ENCODE measurements around the gene PNP. TPM values are rescaled to one million over a fixed set of nuclear protein-coding genes. Genes with fewer than 3 reads are reported as not detected.
A peak's percentile ranks its signal among the peaks of the same experiment; 100 is the strongest.

Gene PNP
- total RNA-seq (12.5 TPM), polyA plus RNA-seq (25.9 TPM)

DNA sequence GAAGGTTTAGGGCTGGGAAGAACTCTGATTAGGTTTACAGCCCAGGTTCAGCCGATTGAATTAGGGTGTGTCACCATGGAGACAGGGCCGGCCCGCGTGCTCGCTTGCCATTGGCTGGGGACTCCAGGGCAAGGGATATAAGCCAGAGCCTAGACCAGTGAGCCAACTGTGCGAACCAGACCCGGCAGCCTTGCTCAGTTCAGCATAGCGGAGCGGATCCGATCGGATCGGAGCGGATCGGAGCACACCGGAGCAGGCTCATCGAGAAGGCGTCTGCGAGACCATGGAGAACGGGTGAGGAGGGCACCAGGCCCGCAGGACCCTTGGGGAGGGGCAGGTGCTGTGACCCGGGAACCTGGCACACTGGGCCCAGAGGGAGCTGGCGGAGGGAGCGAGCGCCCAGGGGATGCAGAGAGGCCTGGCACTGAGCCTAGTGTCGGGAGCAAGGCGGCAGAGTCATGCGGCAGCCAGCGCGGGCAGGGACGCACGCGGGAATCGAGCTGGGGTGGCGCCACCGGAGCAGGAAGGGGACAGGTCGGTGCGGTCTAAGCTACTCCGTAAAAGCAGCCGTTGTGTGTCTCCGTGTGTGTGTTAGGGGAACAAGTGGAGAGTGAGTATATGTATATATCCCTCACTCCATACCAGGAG lies at the start of gene PNP:
Gene PNP, plus strand, starts transcription at position 165 of the 648 bp plus-strand sequence. Its CDS starts 119 bp downstream, at position 284.
- WGBS = under 1% methylated on average over 40 of the region's 40 CpGs
- Histone ChIP-seq H3K4me3 (ENCODE audit: low read depth, low read length) (peak within 1 kb of the TSS; percentile 63), H3K27ac (ENCODE audit: low read depth) (peak within 1 kb of the TSS; percentile 70), H3K36me3 (ENCODE audit: insufficient read depth) (no peaks in the 10 kb centered on the region), H3K4me1 (ENCODE audit: insufficient read depth) (no peaks in the 10 kb centered on the region)
- DNase-seq (ENCODE audit: extremely low spot score) = peak; percentile 70

DNA sequence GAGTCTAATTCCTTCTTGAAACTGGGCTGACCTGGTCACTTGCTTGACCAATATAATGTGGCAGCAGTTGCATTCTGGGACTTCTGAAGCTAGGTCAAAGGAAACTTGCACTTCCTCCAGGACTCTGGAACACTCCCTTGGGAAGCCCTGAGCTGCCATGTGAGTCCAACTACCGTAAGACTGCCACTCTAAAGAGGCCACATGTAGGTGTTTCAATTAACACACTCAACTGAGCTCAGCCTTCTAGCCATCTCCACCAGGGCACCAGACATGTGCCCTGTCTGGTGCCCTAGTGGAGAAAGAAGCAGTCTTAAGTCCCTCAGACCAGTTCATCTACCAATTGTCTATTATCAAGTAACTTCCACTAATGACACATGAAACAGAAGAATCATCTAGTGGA lies 49.8 kb upstream of the PNP start:
- DNase-seq (ENCODE audit: extremely low spot score) = no peak
- Histone ChIP-seq H3K4me3 (ENCODE audit: low read depth, low read length) (no peak overlapping the region), H3K36me3 (ENCODE audit: insufficient read depth) (no peaks in the 10 kb centered on the region), H3K4me1 (ENCODE audit: insufficient read depth) (no peaks in the 10 kb centered on the region), H3K27ac (ENCODE audit: low read depth) (no peak overlapping the region)
- 69% methylated on average over 1 of the region's 1 CpG for WGBS

DNA sequence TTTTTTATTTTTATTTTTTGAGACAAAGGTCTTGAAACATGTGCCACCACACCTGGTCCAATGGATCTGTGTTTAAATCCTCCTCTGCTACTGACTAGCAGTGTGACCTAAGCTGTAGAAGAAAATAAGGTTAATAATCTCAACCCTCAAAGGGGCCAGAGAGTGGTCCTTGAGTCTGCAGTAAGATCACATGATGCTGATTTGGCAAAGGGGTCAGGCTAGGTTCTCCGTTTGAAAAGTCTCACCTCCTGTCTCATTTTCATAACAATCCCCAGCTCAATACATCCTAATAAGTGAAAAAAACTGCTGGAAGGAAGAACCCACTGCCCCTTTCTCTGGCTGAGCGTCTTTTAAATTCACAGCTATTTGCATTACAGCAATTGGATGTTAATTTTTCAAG lies 47.9 kb upstream of the PNP start:
- no peak overlapping the region for H3K27ac ChIP-seq (ENCODE audit: low read depth)
- H3K4me1 ChIP-seq (ENCODE audit: insufficient read depth) = no peaks in the 10 kb centered on the region
- WGBS = 31% methylated on average over 2 of the region's 2 CpGs
- no peaks in the 10 kb centered on the region for H3K36me3 ChIP-seq (ENCODE audit: insufficient read depth)
- DNase-seq (ENCODE audit: extremely low spot score) = no peak
- H3K4me3 ChIP-seq (ENCODE audit: low read depth, low read length) = no peak overlapping the region

DNA sequence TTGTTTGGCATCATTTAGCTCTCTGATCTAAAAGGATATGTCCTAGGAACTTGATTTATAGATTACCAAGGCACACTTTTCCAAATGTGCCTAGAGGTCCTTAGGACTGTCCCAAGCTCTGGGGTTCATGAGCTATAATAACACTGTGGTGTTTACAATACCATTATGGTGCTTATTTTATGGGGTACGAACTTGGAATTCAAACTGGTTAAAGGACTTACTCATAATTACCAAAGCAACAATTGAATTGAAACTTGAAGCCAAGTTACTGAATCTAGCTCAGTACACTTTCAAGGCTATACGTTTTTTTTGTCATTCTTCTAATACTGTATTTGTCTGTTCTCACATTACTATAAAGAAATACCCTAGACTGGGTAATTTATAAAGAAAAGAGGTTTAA lies 46.3 kb upstream of the PNP start:
- no peak for DNase-seq (ENCODE audit: extremely low spot score)

DNA sequence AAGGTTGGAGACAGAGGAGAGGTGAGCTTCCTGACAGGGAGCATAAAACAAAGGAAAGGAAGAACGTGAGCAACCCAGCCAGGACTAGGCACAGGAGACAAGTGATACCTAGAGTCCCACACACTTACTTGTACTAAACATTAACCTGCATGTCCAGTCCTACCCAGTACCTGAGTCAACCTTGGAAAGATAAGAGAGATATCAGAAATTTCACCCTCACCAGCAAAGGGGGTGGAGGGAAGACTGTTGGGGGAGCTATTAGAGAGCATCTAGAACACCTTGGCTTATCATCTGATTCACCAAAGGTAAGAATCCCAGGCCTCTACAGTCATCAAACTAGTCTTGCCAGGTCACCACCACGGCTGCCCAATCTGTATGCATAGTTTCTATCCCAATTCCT lies 44.4 kb upstream of the PNP start:
- Histone ChIP-seq H3K4me3 (ENCODE audit: low read depth, low read length) (no peak overlapping the region), H3K36me3 (ENCODE audit: insufficient read depth) (no peaks in the 10 kb centered on the region), H3K27ac (ENCODE audit: low read depth) (no peak overlapping the region), H3K4me1 (ENCODE audit: insufficient read depth) (no peaks in the 10 kb centered on the region)
- 44% methylated on average over 2 of the region's 2 CpGs for WGBS
- DNase-seq (ENCODE audit: extremely low spot score) = no peak

More for the DNA sequence above, 46.3 kb upstream of the PNP start:
- Histone ChIP-seq H3K4me1 (ENCODE audit: insufficient read depth) (no peaks in the 10 kb centered on the region), H3K36me3 (ENCODE audit: insufficient read depth) (no peaks in the 10 kb centered on the region), H3K27ac (ENCODE audit: low read depth) (no peak overlapping the region), H3K4me3 (ENCODE audit: low read depth, low read length) (no peak overlapping the region)
- WGBS = 48% methylated on average over 2 of the region's 2 CpGs

DNA sequence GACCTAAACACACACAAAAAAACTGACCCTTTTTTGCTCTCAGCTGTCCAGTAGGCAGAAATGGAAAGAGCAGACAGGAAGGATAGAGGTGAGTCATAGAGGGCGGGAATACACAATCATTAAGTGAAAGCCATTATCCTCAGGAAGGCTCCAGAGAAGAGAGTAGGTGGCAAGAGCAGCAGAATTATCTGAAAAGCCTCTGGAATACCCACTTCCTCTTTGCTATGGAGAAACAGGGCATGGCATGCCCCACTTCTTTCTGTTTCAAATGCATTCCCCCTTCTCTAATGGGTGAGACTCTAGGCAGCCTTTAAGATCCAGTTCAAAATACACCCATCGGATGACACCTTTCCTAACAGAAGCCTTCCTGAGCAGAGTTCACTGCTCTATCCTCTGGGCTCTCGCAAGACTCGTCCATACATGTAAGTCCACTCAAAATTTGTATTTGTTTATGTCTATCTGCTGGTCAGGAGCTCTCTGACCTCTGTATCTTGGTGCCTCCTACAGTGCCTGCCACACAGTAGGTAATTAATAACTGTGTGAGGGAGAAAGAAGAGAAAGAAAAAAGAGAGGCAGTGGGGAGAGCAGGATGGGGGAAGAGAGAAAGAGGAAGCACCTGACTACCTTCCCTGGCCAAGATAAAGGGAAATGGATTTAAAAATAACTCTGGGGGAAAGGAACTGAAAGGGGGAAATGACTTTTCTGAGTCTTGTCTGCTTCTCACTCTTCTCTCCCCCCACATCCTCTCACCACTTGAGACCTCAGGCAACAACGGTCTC lies 41.8 kb upstream of the PNP start:
- WGBS = 72% methylated on average over 5 of the region's 5 CpGs
- Histone ChIP-seq H3K36me3 (ENCODE audit: insufficient read depth) (no peaks in the 10 kb centered on the region), H3K27ac (ENCODE audit: low read depth) (no peak overlapping the region), H3K4me1 (ENCODE audit: insufficient read depth) (no peaks in the 10 kb centered on the region), H3K4me3 (ENCODE audit: low read depth, low read length) (no peak overlapping the region)
- DNase-seq (ENCODE audit: extremely low spot score) = no peak

DNA sequence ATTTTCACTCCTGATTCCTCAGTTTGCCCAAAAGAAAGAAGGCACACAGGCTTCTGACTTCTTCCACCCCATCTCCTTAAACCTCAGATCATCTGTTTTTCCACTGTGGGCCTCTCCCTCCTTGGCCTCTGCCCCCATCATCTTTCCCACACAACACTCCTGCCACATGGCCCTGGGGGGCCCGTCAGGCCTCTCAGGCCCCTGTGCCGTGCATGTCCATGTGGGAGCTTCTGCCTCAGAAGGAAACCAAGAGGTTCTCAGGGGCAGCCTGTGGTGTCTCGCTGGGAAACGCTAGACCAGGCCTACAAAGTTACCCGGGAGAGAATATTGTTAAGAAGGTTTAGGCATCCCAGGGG lies 41.2 kb upstream of the PNP start:
- H3K4me1 ChIP-seq (ENCODE audit: insufficient read depth) = no peaks in the 10 kb centered on the region
- no peak overlapping the region for H3K27ac ChIP-seq (ENCODE audit: low read depth)
- H3K4me3 ChIP-seq (ENCODE audit: low read depth, low read length) = no peak overlapping the region
- no peaks in the 10 kb centered on the region for H3K36me3 ChIP-seq (ENCODE audit: insufficient read depth)
- WGBS = 73% methylated on average over 5 of the region's 5 CpGs
- DNase-seq (ENCODE audit: extremely low spot score) = no peak

DNA sequence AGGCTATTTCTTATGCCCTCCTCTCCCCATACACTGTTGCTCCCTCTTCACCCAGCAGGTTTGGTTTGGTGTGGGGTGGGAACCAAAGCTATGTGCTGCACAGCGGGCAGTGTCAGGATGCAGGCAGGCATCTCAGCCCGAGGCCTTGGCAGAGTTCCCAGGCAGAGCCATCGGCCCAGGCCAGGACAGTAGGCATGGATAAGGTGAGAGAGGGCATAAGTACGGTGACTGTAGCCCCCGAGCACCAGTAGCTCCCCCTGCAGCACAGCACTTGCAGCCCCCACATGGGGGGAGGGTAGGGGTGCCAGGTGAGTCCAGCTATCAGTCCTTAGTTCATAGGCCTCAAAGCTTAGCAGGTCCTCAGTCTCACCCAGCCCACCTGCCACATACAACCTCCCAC lies 40.4 kb upstream of the PNP start:
- no peak overlapping the region for H3K27ac ChIP-seq (ENCODE audit: low read depth)
- no peaks in the 10 kb centered on the region for H3K36me3 ChIP-seq (ENCODE audit: insufficient read depth)
- 47% methylated on average over 5 of the region's 5 CpGs for WGBS
- no peaks in the 10 kb centered on the region for H3K4me1 ChIP-seq (ENCODE audit: insufficient read depth)
- no peak for DNase-seq (ENCODE audit: extremely low spot score)
- no peak overlapping the region for H3K4me3 ChIP-seq (ENCODE audit: low read depth, low read length)

DNA sequence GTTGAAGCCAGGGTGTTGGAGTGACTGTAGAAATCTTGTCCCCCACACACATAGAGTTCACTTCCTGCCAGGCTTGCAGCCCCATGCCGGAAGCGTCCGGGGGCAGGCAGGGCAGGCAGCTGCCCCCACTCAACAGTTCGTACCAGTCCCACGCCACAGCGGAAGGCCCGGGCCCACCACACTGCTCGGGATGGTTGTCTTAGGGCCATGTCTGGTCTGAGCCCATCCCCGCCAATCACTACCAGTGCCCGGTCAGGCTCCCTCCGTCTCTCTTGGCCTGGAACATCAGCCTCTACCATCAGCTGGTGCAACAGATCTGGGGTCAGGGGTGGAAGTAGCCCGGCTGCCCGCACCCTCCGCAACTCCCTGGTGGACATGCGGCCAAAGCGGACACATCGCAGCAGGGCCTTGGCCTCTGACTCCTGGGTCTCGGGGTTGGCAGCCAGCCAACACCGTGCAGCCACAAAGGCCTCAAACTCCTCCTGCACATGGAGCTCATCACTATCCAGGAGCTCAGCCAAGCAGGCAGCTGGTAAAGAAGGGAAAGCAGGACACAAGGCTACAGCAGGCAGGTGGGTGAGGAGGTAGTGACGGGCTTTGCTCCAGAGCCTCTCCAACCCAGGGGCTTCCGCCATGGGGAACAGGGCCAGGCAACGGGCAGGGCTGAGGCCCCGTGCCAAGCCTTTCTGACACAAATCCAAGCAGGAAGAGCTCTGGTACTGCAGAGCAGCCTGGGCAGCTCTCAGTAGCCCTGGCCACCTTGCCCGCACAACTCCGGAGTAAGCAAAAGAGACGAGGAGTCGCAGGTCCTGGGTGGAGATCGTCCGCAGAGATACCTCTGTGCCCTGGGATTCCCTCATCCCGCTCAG lies 39.2 kb upstream of the PNP start:
- Histone ChIP-seq H3K36me3 (ENCODE audit: insufficient read depth) (no peaks in the 10 kb centered on the region), H3K4me1 (ENCODE audit: insufficient read depth) (no peaks in the 10 kb centered on the region), H3K4me3 (ENCODE audit: low read depth, low read length) (no peak overlapping the region), H3K27ac (ENCODE audit: low read depth) (no peak overlapping the region)
- no peak for DNase-seq (ENCODE audit: extremely low spot score)
- WGBS = 82% methylated on average over 30 of the region's 30 CpGs

DNA sequence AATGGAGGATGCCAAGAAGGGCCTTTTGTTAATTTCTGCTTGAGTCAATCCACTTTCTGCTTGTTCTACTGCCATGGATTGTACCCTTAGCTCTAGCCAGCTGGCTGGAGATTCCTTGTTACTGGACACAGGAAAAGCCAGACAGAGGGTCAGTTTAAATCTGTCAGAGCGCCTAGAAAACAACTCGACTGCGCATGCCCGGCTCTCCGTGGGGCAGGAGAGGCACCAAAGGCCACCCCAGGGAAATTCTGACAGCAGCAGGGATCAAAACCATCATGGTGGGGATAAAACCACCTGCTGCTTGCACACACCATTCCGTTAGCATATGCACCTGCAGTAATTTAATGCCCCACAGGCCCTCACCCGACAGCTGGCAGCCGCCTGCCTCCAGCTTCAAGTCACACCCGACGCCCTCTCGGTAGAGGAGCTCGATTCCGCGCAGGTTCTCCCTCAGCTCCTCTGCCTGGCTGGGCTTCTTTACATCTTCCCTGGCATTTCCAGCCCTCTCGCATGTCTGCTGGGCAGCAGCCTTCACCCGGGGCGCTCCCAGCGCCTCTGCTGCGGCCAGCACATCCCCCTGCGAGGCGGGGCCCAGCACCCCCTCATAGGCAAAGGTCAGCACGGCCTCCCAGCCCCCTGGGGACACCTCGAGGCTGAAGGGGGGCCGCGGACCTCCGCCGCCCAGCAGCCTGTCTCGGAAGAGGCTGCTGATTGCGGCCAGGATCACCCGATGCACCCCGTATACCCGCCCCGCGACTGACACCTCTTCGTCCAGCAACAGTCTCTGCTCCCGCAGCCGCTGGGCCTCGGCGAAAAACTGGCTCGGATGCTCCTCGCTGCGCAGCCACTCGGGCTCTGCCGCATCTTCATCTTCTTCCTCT lies 34.3 kb upstream of the PNP start:
- DNase-seq (ENCODE audit: extremely low spot score) = no peak
- Histone ChIP-seq H3K4me3 (ENCODE audit: low read depth, low read length) (peak overlapping the region; percentile 4), H3K36me3 (ENCODE audit: insufficient read depth) (no peaks in the 10 kb centered on the region), H3K4me1 (ENCODE audit: insufficient read depth) (no peaks in the 10 kb centered on the region), H3K27ac (ENCODE audit: low read depth) (peak overlapping the region; percentile 3)
- WGBS = 23% methylated on average over 44 of the region's 44 CpGs

DNA sequence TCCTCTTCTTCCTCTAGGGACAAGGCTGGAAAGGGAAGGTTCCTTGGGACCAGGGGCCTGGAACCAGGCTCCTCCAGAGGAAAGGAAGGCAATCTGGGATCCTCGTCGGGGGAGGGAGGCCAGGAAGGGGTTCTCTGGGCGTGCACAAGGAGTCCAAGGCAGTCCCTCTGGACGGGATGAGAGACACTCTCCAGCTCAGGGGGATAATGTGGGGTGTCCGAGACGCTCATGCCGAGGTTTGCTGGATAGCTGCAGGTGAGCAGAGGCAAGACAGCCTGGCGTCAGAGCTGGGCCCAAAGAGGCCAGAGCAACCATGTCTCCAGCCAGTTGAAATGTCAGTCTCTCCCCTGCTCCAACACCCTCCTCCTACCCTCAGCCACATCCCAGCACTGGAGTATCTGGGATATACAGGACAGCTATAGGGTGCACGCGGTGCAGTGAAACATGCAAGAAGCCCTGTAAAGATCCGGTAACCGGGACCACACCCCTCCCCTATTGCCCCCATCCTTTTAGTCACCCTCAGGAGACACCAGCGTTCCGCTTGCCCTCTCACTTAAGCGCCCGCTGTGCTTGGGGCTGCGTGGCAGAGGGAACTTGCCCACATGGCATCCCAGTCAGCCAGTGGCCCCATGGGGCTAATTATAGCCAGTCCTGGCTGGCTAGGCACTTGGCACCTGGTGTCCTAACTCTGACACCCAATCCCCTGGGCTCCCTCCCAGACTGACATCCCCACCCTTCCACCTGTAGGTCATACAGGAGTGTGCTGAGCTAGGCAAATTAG lies 33.4 kb upstream of the PNP start, which contains the start of gene KLHL33:
Gene KLHL33, minus strand, starts transcription at position 585 of the 781 bp plus-strand sequence. Its CDS starts 355 bp downstream, at position 230.
- H3K27ac ChIP-seq (ENCODE audit: low read depth) = peak within 1 kb of the TSS; percentile 3
- H3K4me3 ChIP-seq (ENCODE audit: low read depth, low read length) = peak within 1 kb of the TSS; percentile 4
- no peak for DNase-seq (ENCODE audit: extremely low spot score)

DNA sequence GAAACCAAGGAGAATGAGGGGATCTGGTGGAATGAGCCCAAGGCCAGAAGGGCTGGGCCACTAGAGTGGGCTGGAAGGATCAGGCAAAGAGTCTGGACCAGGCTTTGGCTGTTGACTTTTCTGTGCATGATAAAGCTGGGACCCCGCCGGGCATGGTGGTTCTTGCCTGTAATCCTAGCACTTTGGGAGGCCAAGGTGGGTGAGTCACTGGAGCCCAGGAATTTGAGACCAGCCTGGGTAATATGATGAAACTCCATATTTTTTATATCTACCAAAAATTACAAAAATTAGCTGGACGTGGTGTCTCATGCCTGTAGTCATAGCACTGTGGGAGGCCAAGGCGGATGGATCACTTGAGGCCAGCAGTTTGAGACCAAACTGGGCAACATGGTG lies 32.8 kb upstream of the PNP start:
- Histone ChIP-seq H3K27ac (ENCODE audit: low read depth) (no peak overlapping the region), H3K36me3 (ENCODE audit: insufficient read depth) (no peaks in the 10 kb centered on the region), H3K4me1 (ENCODE audit: insufficient read depth) (no peaks in the 10 kb centered on the region), H3K4me3 (ENCODE audit: low read depth, low read length) (no peak overlapping the region)
- WGBS = 93% methylated on average over 4 of the region's 4 CpGs
- DNase-seq (ENCODE audit: extremely low spot score) = no peak

More for the DNA sequence above, 33.4 kb upstream of the PNP start, which contains the start of gene KLHL33:
- H3K36me3 ChIP-seq (ENCODE audit: insufficient read depth) = no peaks in the 10 kb centered on the region
- H3K4me1 ChIP-seq (ENCODE audit: insufficient read depth) = no peaks in the 10 kb centered on the region
- WGBS = 73% methylated on average over 17 of the region's 17 CpGs
